K562 (cell line): ENCODE measurements around the gene PGPEP1. TPM values are rescaled to one million over a fixed set of nuclear protein-coding genes. Genes with fewer than 3 reads are reported as not detected.

Experiments
- ATAC-seq: fragments of 200-7000 bp; cut with Tn5 transposase; 3 replicates; pipeline ENCODE4 v1.9.1; 2020; ENCODE audit warnings: moderate library complexity
- BruUV-seq: library from RNA; stranded (reverse); fragments of 400-500 nt; replicated peaks from 2 replicates; lab custom pipeline; 2021; lab: Mats Ljungman, UMichigan
- CTCF ChIA-PET: fragments of 300-600 bp; formaldehyde crosslinking; extraction: SDS; loops from one replicate; lab custom pipeline; 2021; ENCODE audit warnings: low intra/inter-chr PET ratio; lab: Yijun Ruan, JAX
- POLR2A ChIA-PET: fragments of 300-600, 350-650 bp; sonication (Branson Sonifier 250); formaldehyde crosslinking; extraction: SDS; loops from one replicate; lab custom pipeline; 2021; ENCODE audit warnings: antibody characterized with exemption, inconsistent platforms; lab: Yijun Ruan, JAX
- DNase-seq, 4 experiments: peaks; one replicate each; pipeline versions ENCODE4 v3.0.0 to v3.0.0-alpha.2; 2011 to 2018; ENCODE audit warnings: low spot score in 3 of 4, mixed read lengths in 3 of 4; ENCODE audit errors: extremely low read depth in 1 of 4
- FAIRE-seq: peaks from 2 replicates; lab custom pipeline; 2011; peaks lifted over from hg19 to GRCh38; lab: Jason Lieb, UNC
- H2AFZ ChIP-seq: 2 replicates; pipeline ENCODE4 v1.6.0; 2011; ENCODE audit warnings: low read depth, low read length, control low read depth, inconsistent platforms
- H3K27ac ChIP-seq: fragments of 200-600 bp; 3 replicates; pipeline ENCODE4 v1.8.0; 2011; ENCODE audit warnings: low read depth, mild to moderate bottlenecking, control low read depth, inconsistent platforms, low read length, moderate library complexity, mixed read lengths; ENCODE audit errors: extremely low read depth
- H3K27me3 ChIP-seq, 2 experiments: fragments of 300-600 bp in 1 of 2; 2 replicates in 1 of 2; 3 replicates in 1 of 2; pipeline versions ENCODE4 v1.6.0 to v1.8.0; 2011; ENCODE audit warnings: inconsistent platforms in 2 of 2, low read length in 2 of 2, mild to moderate bottlenecking in 1 of 2, mixed read lengths in 1 of 2, moderate library complexity in 1 of 2; ENCODE audit not compliant: control insufficient read depth in 2 of 2, insufficient read depth in 2 of 2
- H3K36me3 ChIP-seq: fragments of 300-600 bp; 3 replicates; pipeline ENCODE4 v1.8.0; 2011; ENCODE audit warnings: mild to moderate bottlenecking, low read length, inconsistent platforms; ENCODE audit not compliant: control insufficient read depth, insufficient read depth
- H3K4me1 ChIP-seq, 2 experiments: fragments of 200-600 bp in 1 of 2; replicated peaks in 1 of 2; 2 replicates in 1 of 2; 3 replicates in 1 of 2; pipeline versions ENCODE4 v1.5.1 to v1.8.0; 2011; ENCODE audit warnings: inconsistent platforms in 2 of 2, low read length in 2 of 2, mild to moderate bottlenecking in 1 of 2, mixed read lengths in 1 of 2, moderate library complexity in 1 of 2; ENCODE audit not compliant: control insufficient read depth in 2 of 2, insufficient read depth in 2 of 2
- H3K4me2 ChIP-seq: 2 replicates; pipeline ENCODE4 v1.6.1; 2011; ENCODE audit warnings: low read length, control low read depth, inconsistent platforms, mixed read lengths; ENCODE audit not compliant: insufficient read depth
- H3K4me3 ChIP-seq: fragments of 200-600 bp; sonication (generic), shearing (Covaris generic); 2 replicates; pipeline ENCODE4 v1.5.1; 2016; ENCODE audit warnings: control low read depth, inconsistent platforms
- H3K79me2 ChIP-seq: fragments of 200-600 bp; 3 replicates; pipeline ENCODE4 v1.8.0; 2011; ENCODE audit warnings: low read length, inconsistent platforms; ENCODE audit not compliant: control insufficient read depth, insufficient read depth
- H3K9ac ChIP-seq, 2 experiments: 2 replicates each; pipeline versions ENCODE4 v1.6.0 to v1.6.1; 2011; ENCODE audit warnings: low read depth in 2 of 2, low read length in 2 of 2, control low read depth in 1 of 2, inconsistent platforms in 1 of 2, mild to moderate bottlenecking in 1 of 2, mixed read lengths in 1 of 2; ENCODE audit not compliant: insufficient read depth in 1 of 2
- H3K9me1 ChIP-seq: one replicate; pipeline ENCODE4 v1.6.0; 2011; ENCODE audit warnings: inconsistent platforms, mild to moderate bottlenecking, low read length, moderate library complexity; ENCODE audit not compliant: control insufficient read depth, insufficient read depth
- H3K9me3 ChIP-seq: replicated peaks from 2 replicates; pipeline ENCODE4 v1.5.1; 2011; ENCODE audit warnings: low read depth, low read length, inconsistent platforms; ENCODE audit not compliant: control insufficient read depth, insufficient read depth
- H4K20me1 ChIP-seq: replicated peaks from 2 replicates; pipeline ENCODE4 v1.6.1; 2011; ENCODE audit warnings: low read length, inconsistent platforms, mixed read lengths; ENCODE audit not compliant: control insufficient read depth, insufficient read depth
- BACH1 ChIP-seq: fragments of 200-800 bp; sonication (Bioruptor generic); IDR thresholded peaks from 2 replicates; pipeline ENCODE4 v1.6.1; 2016; ENCODE audit warnings: missing genetic modification characterization, missing compliant biosample characterization
- CTBP1 ChIP-seq: fragments of 450-650 bp; IDR thresholded peaks from 2 replicates; pipeline ENCODE4 v1.6.1; 2016; ENCODE audit warnings: borderline replicate concordance
- EHMT2 ChIP-seq: fragments of 450-650 bp; IDR thresholded peaks from 2 replicates; pipeline ENCODE4 v1.6.1; 2018; ENCODE audit warnings: antibody characterized with exemption
- HDAC1 ChIP-seq, 2 experiments: fragments of 450-650 bp; IDR thresholded peaks; 2 replicates each; pipeline ENCODE4 v1.6.1; 2016 to 2017; ENCODE audit warnings: inconsistent platforms in 1 of 2, mild to moderate bottlenecking in 1 of 2, moderate library complexity in 1 of 2
- HDGF ChIP-seq: fragments of 450-650 bp; IDR thresholded peaks from 2 replicates; pipeline ENCODE4 v1.6.1; 2016
- LARP7 ChIP-seq: fragments of 450-650 bp; IDR thresholded peaks from 2 replicates; pipeline ENCODE4 v1.6.1; 2016
- PHB ChIP-seq: fragments of 250-450 bp; sonication (Bioruptor Pico); IDR thresholded peaks from 2 replicates; pipeline ENCODE4 v1.5.0; 2021
- PHF8 ChIP-seq: fragments of 200-600 bp; sonication (generic); IDR thresholded peaks from 2 replicates; pipeline ENCODE4 v1.6.1; 2012; ENCODE audit warnings: mixed run types, mild to moderate bottlenecking, inconsistent platforms, low read length, moderate library complexity, borderline replicate concordance
- POLR2B ChIP-seq: fragments of 450-650 bp; IDR thresholded peaks from 2 replicates; pipeline ENCODE4 v1.6.1; 2018; ENCODE audit warnings: low read depth; ENCODE audit not compliant: partially characterized antibody
- WGBS: fragments of 100-300 bp; shearing (Covaris generic); methylation state at CpG from one replicate; pipeline ENCODE4 v1.1.6; 2016; ENCODE audit warnings: low coverage, mixed read lengths; ENCODE audit not compliant: insufficient coverage; ENCODE audit errors: missing lambda C conversion rate; 5-methylcytosine and 5-hydroxymethylcytosine counted together
- in situ Hi-C: fragments of 300-500 bp; cut with MboI; formaldehyde crosslinking; loops from 4 replicates; pipeline ENCODE4 v1.15.0; 2018; ENCODE audit warnings: inconsistent platforms, mixed read lengths
- intact Hi-C: fragments of 100-400 bp; cut with micrococcal nuclease; formaldehyde crosslinking; loops from 2 replicates; pipeline ENCODE4 v1.14.2; 2022
- polyA plus RNA-seq, 8 experiments: library from polyadenylated mRNA; depleted of rRNA in 4 of 8; stranded (reverse) in 5 of 8; unstranded in 3 of 8; fragments of >200 nt; fragmentation: Nextera tagmentation in 2 of 8; fragmentation: Illumina TruSeq in 1 of 8; extraction: Ambion mirVana in 2 of 8; extraction: Trizol in 1 of 8; gene quantifications; 2 replicates each; pipeline versions ENCODE4 v1.2.1 to v1.2.3, GENCODE V29; 2011 to 2014; ENCODE audit warnings: inconsistent platforms in 1 of 8, missing spikeins in 1 of 8
- total RNA-seq, 7 experiments: library from RNA; depleted of rRNA in 6 of 7; stranded (reverse); fragments of >200 nt in 6 of 7; fragmentation: Illumina TruSeq in 2 of 7; extraction: Trizol in 2 of 7; gene quantifications; 2 replicates each; pipeline versions ENCODE4 v1.2.1 to v1.2.3, GENCODE V29; 2011 to 2021; ENCODE audit warnings: low replicate concordance in 1 of 7
- TF ChIP-seq, protein P1 (sequence below): fragments of 450-650 bp; IDR thresholded peaks from 2 replicates; pipeline ENCODE4 v1.6.1; 2014; ENCODE audit warnings: low read depth, mild to moderate bottlenecking, moderate library complexity, borderline replicate concordance
- TF ChIP-seq, protein P2 (sequence below): fragments of 450-650 bp; IDR thresholded peaks from 2 replicates; pipeline ENCODE4 v1.6.1; 2016
- TF ChIP-seq, protein P3 (sequence below), 2 experiments: fragments of 450-650 bp in 1 of 2; IDR thresholded peaks; 2 replicates each; pipeline ENCODE4 v1.6.1; 2011 to 2017; ENCODE audit warnings: low read depth in 2 of 2, antibody characterized with exemption in 1 of 2, borderline replicate concordance in 1 of 2, low read length in 1 of 2, mild to moderate bottlenecking in 1 of 2, mixed read lengths in 1 of 2; ENCODE audit not compliant: control insufficient read depth in 1 of 2

Gene PGPEP1
- total and polyA plus RNA-seq, 9 of the 15 experiments (the other 6 are each of a cell fraction or from before 2014, with no cell fraction given) = 10.0 to 69.6 (median 33.5) TPM

DNA sequence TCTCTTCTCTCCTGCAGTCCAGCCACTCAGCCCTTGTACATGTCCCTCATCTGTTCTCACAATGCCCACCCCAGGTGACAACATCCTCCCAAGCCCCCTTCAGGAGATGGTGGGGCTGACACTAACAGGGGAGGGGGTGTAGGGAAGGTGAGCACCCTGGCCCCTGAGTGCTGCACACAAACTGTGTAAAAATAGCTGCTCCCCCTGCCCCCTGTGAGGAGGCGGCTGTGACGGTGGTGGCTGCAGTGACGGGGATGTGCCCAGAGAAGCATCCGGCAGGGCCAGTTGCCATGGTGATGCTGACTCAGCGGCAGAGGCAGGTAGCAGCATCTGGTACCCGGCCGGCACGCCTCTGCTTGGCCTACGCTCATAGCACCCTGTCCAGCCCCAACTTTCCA lies 45.9 kb upstream of the PGPEP1 start (continued):
- TF ChIP-seq, protein P1, sequence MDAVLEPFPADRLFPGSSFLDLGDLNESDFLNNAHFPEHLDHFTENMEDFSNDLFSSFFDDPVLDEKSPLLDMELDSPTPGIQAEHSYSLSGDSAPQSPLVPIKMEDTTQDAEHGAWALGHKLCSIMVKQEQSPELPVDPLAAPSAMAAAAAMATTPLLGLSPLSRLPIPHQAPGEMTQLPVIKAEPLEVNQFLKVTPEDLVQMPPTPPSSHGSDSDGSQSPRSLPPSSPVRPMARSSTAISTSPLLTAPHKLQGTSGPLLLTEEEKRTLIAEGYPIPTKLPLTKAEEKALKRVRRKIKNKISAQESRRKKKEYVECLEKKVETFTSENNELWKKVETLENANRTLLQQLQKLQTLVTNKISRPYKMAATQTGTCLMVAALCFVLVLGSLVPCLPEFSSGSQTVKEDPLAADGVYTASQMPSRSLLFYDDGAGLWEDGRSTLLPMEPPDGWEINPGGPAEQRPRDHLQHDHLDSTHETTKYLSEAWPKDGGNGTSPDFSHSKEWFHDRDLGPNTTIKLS = no peak
- no peak for TF ChIP-seq PHF8

DNA sequence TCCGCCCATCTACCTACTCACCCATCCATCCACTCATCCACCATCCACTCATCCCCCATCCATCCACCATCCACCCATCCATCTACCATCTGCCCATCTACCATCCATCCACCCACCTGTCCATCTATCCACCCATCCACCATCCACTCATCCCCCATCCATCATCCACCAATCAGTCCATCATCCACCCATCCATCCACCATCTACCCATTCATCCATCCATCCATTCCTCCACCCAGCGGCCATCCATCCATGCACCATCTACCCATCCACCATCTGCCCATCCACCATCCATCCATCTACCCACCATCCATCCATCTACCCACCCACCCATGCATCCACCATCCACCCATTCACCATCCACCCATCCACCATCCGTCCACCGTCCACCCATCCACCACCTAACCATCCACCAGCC lies 45.4 kb upstream of the PGPEP1 start:
- H3K9ac ChIP-seq = peak overlapping the region in 1 of 2 experiments; percentile 99; a peak in 1 of 4 replicates
- no peak overlapping the region for H3K4me2 ChIP-seq
- H3K79me2 ChIP-seq = peaks cover 19% of the 10 kb centered on the region; the same call in 2 of the 3 replicates
- H3K9me1 ChIP-seq = no peaks in the 10 kb centered on the region
- 65% methylated on average over 4 of the region's 4 CpGs for WGBS
- CTCF ChIA-PET = no interaction called here
- peaks cover 29 to 53% of the 10 kb centered on the region in 2 experiments for H3K4me1 ChIP-seq
- no peak for DNase-seq
- no peak overlapping the region for H3K27ac ChIP-seq
- intact Hi-C loops = no loop called here
- no peak for ATAC-seq
- H3K4me3 ChIP-seq = no peak overlapping the region
- no peaks in the 10 kb centered on the region for H4K20me1 ChIP-seq
- POLR2A ChIA-PET = no interaction called here
- in situ Hi-C loops = no loop called here
- TF ChIP-seq LARP7 (0 out of 2 replicates have a peak, but pooled peaks have one; percentile 40), HDAC1 (IDR thresholded peaks at IDR 0.05) (peak in 1 of 2 experiments; percentile 58; a peak in 2 of 4 replicates), CTBP1 (0 out of 2 replicates have a peak, but pooled peaks have one; percentile 6), PHB (CRISPR knock-in tag) (no peak), POLR2B (peak; percentile 21), HDGF (peak; percentile 29; the same call in 1 of the 2 replicates), BACH1 (no peak), EHMT2 (peak; percentile 83)
- TF ChIP-seq, protein P2, sequence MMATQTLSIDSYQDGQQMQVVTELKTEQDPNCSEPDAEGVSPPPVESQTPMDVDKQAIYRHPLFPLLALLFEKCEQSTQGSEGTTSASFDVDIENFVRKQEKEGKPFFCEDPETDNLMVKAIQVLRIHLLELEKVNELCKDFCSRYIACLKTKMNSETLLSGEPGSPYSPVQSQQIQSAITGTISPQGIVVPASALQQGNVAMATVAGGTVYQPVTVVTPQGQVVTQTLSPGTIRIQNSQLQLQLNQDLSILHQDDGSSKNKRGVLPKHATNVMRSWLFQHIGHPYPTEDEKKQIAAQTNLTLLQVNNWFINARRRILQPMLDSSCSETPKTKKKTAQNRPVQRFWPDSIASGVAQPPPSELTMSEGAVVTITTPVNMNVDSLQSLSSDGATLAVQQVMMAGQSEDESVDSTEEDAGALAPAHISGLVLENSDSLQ = peak; percentile 53
- TF ChIP-seq, protein P3, sequence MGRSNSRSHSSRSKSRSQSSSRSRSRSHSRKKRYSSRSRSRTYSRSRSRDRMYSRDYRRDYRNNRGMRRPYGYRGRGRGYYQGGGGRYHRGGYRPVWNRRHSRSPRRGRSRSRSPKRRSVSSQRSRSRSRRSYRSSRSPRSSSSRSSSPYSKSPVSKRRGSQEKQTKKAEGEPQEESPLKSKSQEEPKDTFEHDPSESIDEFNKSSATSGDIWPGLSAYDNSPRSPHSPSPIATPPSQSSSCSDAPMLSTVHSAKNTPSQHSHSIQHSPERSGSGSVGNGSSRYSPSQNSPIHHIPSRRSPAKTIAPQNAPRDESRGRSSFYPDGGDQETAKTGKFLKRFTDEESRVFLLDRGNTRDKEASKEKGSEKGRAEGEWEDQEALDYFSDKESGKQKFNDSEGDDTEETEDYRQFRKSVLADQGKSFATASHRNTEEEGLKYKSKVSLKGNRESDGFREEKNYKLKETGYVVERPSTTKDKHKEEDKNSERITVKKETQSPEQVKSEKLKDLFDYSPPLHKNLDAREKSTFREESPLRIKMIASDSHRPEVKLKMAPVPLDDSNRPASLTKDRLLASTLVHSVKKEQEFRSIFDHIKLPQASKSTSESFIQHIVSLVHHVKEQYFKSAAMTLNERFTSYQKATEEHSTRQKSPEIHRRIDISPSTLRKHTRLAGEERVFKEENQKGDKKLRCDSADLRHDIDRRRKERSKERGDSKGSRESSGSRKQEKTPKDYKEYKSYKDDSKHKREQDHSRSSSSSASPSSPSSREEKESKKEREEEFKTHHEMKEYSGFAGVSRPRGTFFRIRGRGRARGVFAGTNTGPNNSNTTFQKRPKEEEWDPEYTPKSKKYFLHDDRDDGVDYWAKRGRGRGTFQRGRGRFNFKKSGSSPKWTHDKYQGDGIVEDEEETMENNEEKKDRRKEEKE (IDR thresholded peaks at IDR 0.05; ENCODE audit: borderline replicate concordance in 1 of 2, control insufficient read depth in 1 of 2, low read depth in 2 of 2, low read length in 1 of 2) = peak in 1 of 2 experiments; percentile 29; a peak in 1 of 4 replicates
- no peaks in the 10 kb centered on the region for H3K27me3 ChIP-seq
- H3K36me3 ChIP-seq = no peaks in the 10 kb centered on the region
- BruUV-seq = no TSS peak
- FAIRE-seq = no peak
- H3K9me3 ChIP-seq = no peaks in the 10 kb centered on the region
- H2AFZ ChIP-seq = no peak overlapping the region
